IMR-90 (cell line): Measurements from ENCODE around the gene STYK1. TPM values are rescaled to one million over a fixed set of nuclear protein-coding genes. Genes with fewer than 3 reads are reported as not detected.

Source experiments
- ATAC-seq: fragments of 200-7000 bp; cut with Tn5 transposase; 2 replicates; pipeline ENCODE4 v1.9.1; 2020; ENCODE audit warnings: low read depth, mild to moderate bottlenecking, moderate library complexity
- BruUV-seq: library from RNA; stranded (reverse); fragments of 400-500 nt; replicated peaks from 2 replicates; lab custom pipeline; 2021; lab: Mats Ljungman, UMichigan
- CTCF ChIA-PET: fragments of 300-600 bp; formaldehyde crosslinking; extraction: SDS; loops from one replicate; lab custom pipeline; 2021; ENCODE audit warnings: antibody characterized with exemption; lab: Yijun Ruan, JAX
- POLR2A ChIA-PET: fragments of 300-600 bp; sonication (Branson Sonifier 250); formaldehyde crosslinking; loops from one replicate; lab custom pipeline; 2022; ENCODE audit warnings: antibody characterized with exemption; ENCODE audit not compliant: unreplicated experiment; lab: Charles Lee
- DNase-seq: peaks from one replicate; pipeline ENCODE4 v3.0.0; 2013
- H2AFZ ChIP-seq: replicated peaks from 2 replicates; pipeline ENCODE3; 2013; ENCODE audit warnings: low read length, mild to moderate bottlenecking; ENCODE audit not compliant: poor library complexity
- H2AK5ac ChIP-seq: 2 replicates; pipeline ENCODE4 v1.6.1; 2013; ENCODE audit warnings: low read depth, low read length, inconsistent platforms
- H2AK9ac ChIP-seq: replicated peaks from 2 replicates; pipeline ENCODE3; 2013; ENCODE audit warnings: mild to moderate bottlenecking, low read depth, low read length, moderate library complexity; ENCODE audit not compliant: poor library complexity
- H2BK120ac ChIP-seq: 2 replicates; pipeline ENCODE4 v1.6.1; 2013; ENCODE audit warnings: low read depth, low read length, inconsistent platforms
- H2BK15ac ChIP-seq: 3 replicates; pipeline ENCODE4 v1.6.1; 2013; ENCODE audit warnings: low read depth, low read length, inconsistent platforms
- H2BK20ac ChIP-seq: 2 replicates; pipeline ENCODE4 v1.6.1; 2013; ENCODE audit warnings: low read depth, mild to moderate bottlenecking, inconsistent platforms, low read length, moderate library complexity
- H2BK5ac ChIP-seq: 2 replicates; pipeline ENCODE4 v1.6.1; 2013; ENCODE audit warnings: mild to moderate bottlenecking, low read depth, low read length, inconsistent platforms; ENCODE audit not compliant: poor library complexity, severe bottlenecking
- H3K14ac ChIP-seq: replicated peaks from 2 replicates; pipeline ENCODE4 v1.6.1; 2013; ENCODE audit warnings: low read depth, low read length, inconsistent platforms
- H3K18ac ChIP-seq: 2 replicates; pipeline ENCODE4 v1.6.1; 2013; ENCODE audit warnings: low read depth, low read length, control low read depth
- H3K23ac ChIP-seq: 2 replicates; pipeline ENCODE4 v1.6.1; 2013; ENCODE audit warnings: low read depth, low read length, inconsistent platforms
- H3K27ac ChIP-seq: 2 replicates; pipeline ENCODE4 v1.5.1; 2013; ENCODE audit warnings: mild to moderate bottlenecking, control low read depth, low read length; ENCODE audit not compliant: insufficient read depth
- H3K27me3 ChIP-seq: 2 replicates; pipeline ENCODE4 v1.6.1; 2013; ENCODE audit warnings: low read length; ENCODE audit not compliant: control insufficient read depth, insufficient read depth
- H3K36me3 ChIP-seq: 2 replicates; pipeline ENCODE4 v1.6.1; 2013; ENCODE audit warnings: low read length, mixed read lengths; ENCODE audit not compliant: control insufficient read depth, insufficient read depth
- H3K4ac ChIP-seq: 2 replicates; pipeline ENCODE4 v1.6.1; 2013; ENCODE audit warnings: low read depth, low read length, inconsistent platforms
- H3K4me1 ChIP-seq: 2 replicates; pipeline ENCODE4 v1.6.1; 2013; ENCODE audit warnings: low read length, mixed read lengths; ENCODE audit not compliant: control insufficient read depth, insufficient read depth
- H3K4me2 ChIP-seq: 2 replicates; pipeline ENCODE4 v1.6.1; 2013; ENCODE audit warnings: low read depth, mild to moderate bottlenecking, control low read depth, low read length, moderate library complexity
- H3K4me3 ChIP-seq: 2 replicates; pipeline ENCODE4 v1.5.1; 2013; ENCODE audit warnings: low read depth, mild to moderate bottlenecking, control low read depth, low read length, moderate library complexity; ENCODE audit not compliant: insufficient read depth
- H3K56ac ChIP-seq: 2 replicates; pipeline ENCODE4 v1.6.1; 2013; ENCODE audit warnings: low read length, inconsistent platforms; ENCODE audit not compliant: insufficient read depth; ENCODE audit errors: extremely low read depth
- H3K79me1 ChIP-seq, 2 experiments: 2 replicates each; pipeline ENCODE4 v1.6.1; 2013; ENCODE audit warnings: low read length in 2 of 2, inconsistent platforms in 1 of 2, low read depth in 1 of 2
- H3K9ac ChIP-seq: 2 replicates; pipeline ENCODE4 v1.6.1; 2013; ENCODE audit warnings: low read depth, low read length, control low read depth
- H3K9me1 ChIP-seq: 2 replicates; pipeline ENCODE4 v1.6.1; 2013; ENCODE audit warnings: low read length, inconsistent platforms; ENCODE audit not compliant: insufficient read depth
- H3K9me3 ChIP-seq: 2 replicates; pipeline ENCODE4 v1.6.1; 2013; ENCODE audit warnings: low read length; ENCODE audit not compliant: control insufficient read depth, insufficient read depth
- H4K20me1 ChIP-seq: 2 replicates; pipeline ENCODE4 v1.6.1; 2013; ENCODE audit warnings: low read length, inconsistent platforms; ENCODE audit not compliant: insufficient read depth
- H4K5ac ChIP-seq: 2 replicates; pipeline ENCODE4 v1.6.1; 2013; ENCODE audit warnings: mild to moderate bottlenecking, low read depth, low read length, control low read depth
- H4K8ac ChIP-seq, 2 experiments: 2 replicates each; pipeline ENCODE4 v1.6.1; 2013; ENCODE audit warnings: low read depth in 2 of 2, low read length in 2 of 2, control low read depth in 1 of 2, inconsistent platforms in 1 of 2
- H4K91ac ChIP-seq: 2 replicates; pipeline ENCODE4 v1.6.1; 2013; ENCODE audit warnings: low read depth, low read length, inconsistent platforms; ENCODE audit not compliant: insufficient read depth
- CEBPB ChIP-seq: IDR thresholded peaks from 2 replicates; pipeline ENCODE4 v1.6.1; 2012; ENCODE audit warnings: low read depth, low read length, improper control_type of control experiment
- CHD1 ChIP-seq: IDR thresholded peaks from 2 replicates; pipeline ENCODE4 v1.6.1; 2012; ENCODE audit warnings: low read depth, low read length, improper control_type of control experiment
- FOS ChIP-seq: fragments of 150-350 bp; IDR thresholded peaks from 2 replicates; pipeline ENCODE4 v1.6.1; 2016; ENCODE audit warnings: low read depth, low read length
- MAFK ChIP-seq: IDR thresholded peaks from 2 replicates; pipeline ENCODE4 v1.6.1; 2012; ENCODE audit warnings: low read depth, low read length, improper control_type of control experiment
- MXI1 ChIP-seq: IDR thresholded peaks from 2 replicates; pipeline ENCODE4 v1.6.1; 2012; ENCODE audit warnings: low read depth, mild to moderate bottlenecking, low read length, moderate library complexity, borderline replicate concordance
- RAD21 ChIP-seq: IDR thresholded peaks from 2 replicates; pipeline ENCODE4 v1.6.1; 2012; ENCODE audit warnings: low read length, improper control_type of control experiment
- RCOR1 ChIP-seq: IDR thresholded peaks from 2 replicates; pipeline ENCODE4 v1.6.1; 2012; ENCODE audit warnings: mild to moderate bottlenecking, low read length, improper control_type of control experiment; ENCODE audit not compliant: insufficient replicate concordance
- RFX5 ChIP-seq: IDR thresholded peaks from 2 replicates; pipeline ENCODE4 v1.8.0; 2012; ENCODE audit warnings: low read depth, mild to moderate bottlenecking, low read length, moderate library complexity
- SMC3 ChIP-seq: fragments of 150-350 bp; IDR thresholded peaks from 2 replicates; pipeline ENCODE4 v1.6.1; 2016; ENCODE audit warnings: low read depth, mild to moderate bottlenecking, antibody characterized with exemption, low read length, moderate library complexity
- USF2 ChIP-seq: fragments of 150-350 bp; IDR thresholded peaks from 2 replicates; pipeline ENCODE4 v1.6.1; 2017; ENCODE audit warnings: mild to moderate bottlenecking, antibody characterized with exemption, low read length, low read depth
- WGBS, 2 experiments: methylation state at CpG; one replicate each; pipeline versions ENCODE4 v1.1.5 to v1.1.7; 2013; ENCODE audit warnings: missing lambda C conversion rate in 2 of 2; ENCODE audit not compliant: insufficient read length in 1 of 2; ENCODE audit errors: extremely low coverage in 2 of 2; 5-methylcytosine and 5-hydroxymethylcytosine counted together
- dilution Hi-C: fragments of 300-500 bp; cut with HindIII; formaldehyde crosslinking; loops from one replicate; pipeline ENCODE4 v1.14.3; 2018; ENCODE audit warnings: low sequenced_read_pairs; ENCODE audit not compliant: unreplicated experiment
- in situ Hi-C: fragments of 300-500 bp; cut with MboI; formaldehyde crosslinking; loops from 3 replicates; pipeline ENCODE4 v1.14.3; 2019; ENCODE audit warnings: low sequenced_read_pairs, inconsistent platforms, mixed read lengths
- intact Hi-C: fragments of 100-400 bp; cut with micrococcal nuclease; formaldehyde crosslinking; loops from 2 replicates; pipeline ENCODE4 v1.10.0; 2022
- polyA plus RNA-seq, 3 experiments: library from polyadenylated mRNA; depleted of rRNA; stranded (reverse); fragments of >200 nt; gene quantifications; 2 replicates each; pipeline ENCODE4 v1.2.3, GENCODE V29; 2012; ENCODE audit warnings: low replicate concordance in 1 of 3
- total RNA-seq: library from RNA; depleted of rRNA; stranded (reverse); fragments of >200 nt; gene quantifications from 2 replicates; pipeline ENCODE4 v1.2.3, GENCODE V29; 2012
- TF ChIP-seq, protein P1 (sequence below): fragments of 150-350 bp; IDR thresholded peaks from 2 replicates; pipeline ENCODE4 v1.6.1; 2016; ENCODE audit warnings: low read depth, mild to moderate bottlenecking, low read length, moderate library complexity, borderline replicate concordance
- TF ChIP-seq, protein P2 (sequence below): conservative IDR thresholded peaks from 2 replicates; pipeline ENCODE4 v1.5.1; 2012; ENCODE audit warnings: mild to moderate bottlenecking, low read depth, low read length, improper control_type of control experiment

STYK1 gene
- total and polyA plus RNA-seq, 2 of the 4 experiments (the other 2 are of a cell fraction), result 0.36 to 0.72 TPM

- dilution Hi-C loops, result no loop called here
- H3K9me3 ChIP-seq, result no peaks in the 10 kb centered on the region
- in situ Hi-C loops, result no loop called here
- H3K9ac ChIP-seq, result no peak overlapping the region
- no peak overlapping the region for H2BK15ac ChIP-seq
- no peak overlapping the region for H3K56ac ChIP-seq
- no peak overlapping the region for H2AK9ac ChIP-seq
- no peak overlapping the region for H3K4me2 ChIP-seq
- no peak overlapping the region for H3K4ac ChIP-seq
- H2AFZ ChIP-seq, result no peak overlapping the region
- no peak overlapping the region for H2BK5ac ChIP-seq
- H4K20me1 ChIP-seq, result peaks cover 4% of the 10 kb centered on the region; the same call in 1 of the 2 replicates
- H3K79me1 ChIP-seq, result peaks cover 13 to 33% of the 10 kb centered on the region in 2 experiments
- H3K14ac ChIP-seq, result no peak overlapping the region
- ChIA-PET POLR2A (no interaction called here), CTCF (interaction anchor here (1.4 kb wide), 1 partner anchor 10 kb away, joined by 3 read pairs; no protein-coding TSS in a partner anchor)
- no TSS peak for BruUV-seq
- no peaks in the 10 kb centered on the region for H3K9me1 ChIP-seq
- intact Hi-C loops, result no loop called here
- H4K8ac ChIP-seq, result no peak overlapping the region
- H2BK120ac ChIP-seq, result no peak overlapping the region
- DNase-seq (no peak), ATAC-seq (no peak)
- H4K91ac ChIP-seq, result no peak overlapping the region
- H3K4me1 ChIP-seq, result no peaks in the 10 kb centered on the region
- H4K5ac ChIP-seq, result no peak overlapping the region
- H3K36me3 ChIP-seq, result peaks cover 32% of the 10 kb centered on the region
- WGBS, 2 experiments, result no CpG with 5 or more reads among the region's 4 CpGs
- H3K23ac ChIP-seq, result no peak overlapping the region
- H3K27me3 ChIP-seq, result no peaks in the 10 kb centered on the region
- H3K27ac ChIP-seq, result no peak overlapping the region
- H2AK5ac ChIP-seq, result no peak overlapping the region
- no peak overlapping the region for H3K18ac ChIP-seq
- no peak overlapping the region for H2BK20ac ChIP-seq
- TF ChIP-seq, protein P1, sequence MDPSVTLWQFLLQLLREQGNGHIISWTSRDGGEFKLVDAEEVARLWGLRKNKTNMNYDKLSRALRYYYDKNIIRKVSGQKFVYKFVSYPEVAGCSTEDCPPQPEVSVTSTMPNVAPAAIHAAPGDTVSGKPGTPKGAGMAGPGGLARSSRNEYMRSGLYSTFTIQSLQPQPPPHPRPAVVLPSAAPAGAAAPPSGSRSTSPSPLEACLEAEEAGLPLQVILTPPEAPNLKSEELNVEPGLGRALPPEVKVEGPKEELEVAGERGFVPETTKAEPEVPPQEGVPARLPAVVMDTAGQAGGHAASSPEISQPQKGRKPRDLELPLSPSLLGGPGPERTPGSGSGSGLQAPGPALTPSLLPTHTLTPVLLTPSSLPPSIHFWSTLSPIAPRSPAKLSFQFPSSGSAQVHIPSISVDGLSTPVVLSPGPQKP, result no peak
- no peak for TF ChIP-seq CHD1
- TF ChIP-seq CEBPB, result no peak
- no peak for TF ChIP-seq MXI1
- TF ChIP-seq USF2, result no peak
- TF ChIP-seq RAD21, result no peak
- no peak for TF ChIP-seq MAFK
- no peak for TF ChIP-seq SMC3
- TF ChIP-seq FOS, result no peak
- TF ChIP-seq RFX5, result no peak
- TF ChIP-seq RCOR1, result no peak
- TF ChIP-seq, protein P2, sequence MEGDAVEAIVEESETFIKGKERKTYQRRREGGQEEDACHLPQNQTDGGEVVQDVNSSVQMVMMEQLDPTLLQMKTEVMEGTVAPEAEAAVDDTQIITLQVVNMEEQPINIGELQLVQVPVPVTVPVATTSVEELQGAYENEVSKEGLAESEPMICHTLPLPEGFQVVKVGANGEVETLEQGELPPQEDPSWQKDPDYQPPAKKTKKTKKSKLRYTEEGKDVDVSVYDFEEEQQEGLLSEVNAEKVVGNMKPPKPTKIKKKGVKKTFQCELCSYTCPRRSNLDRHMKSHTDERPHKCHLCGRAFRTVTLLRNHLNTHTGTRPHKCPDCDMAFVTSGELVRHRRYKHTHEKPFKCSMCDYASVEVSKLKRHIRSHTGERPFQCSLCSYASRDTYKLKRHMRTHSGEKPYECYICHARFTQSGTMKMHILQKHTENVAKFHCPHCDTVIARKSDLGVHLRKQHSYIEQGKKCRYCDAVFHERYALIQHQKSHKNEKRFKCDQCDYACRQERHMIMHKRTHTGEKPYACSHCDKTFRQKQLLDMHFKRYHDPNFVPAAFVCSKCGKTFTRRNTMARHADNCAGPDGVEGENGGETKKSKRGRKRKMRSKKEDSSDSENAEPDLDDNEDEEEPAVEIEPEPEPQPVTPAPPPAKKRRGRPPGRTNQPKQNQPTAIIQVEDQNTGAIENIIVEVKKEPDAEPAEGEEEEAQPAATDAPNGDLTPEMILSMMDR, result no peak
- no peak overlapping the region for H3K4me3 ChIP-seq
Measured at GRCh38 chr12:10708862-10709261, 35.0 kb upstream of the STYK1 start.
